GM19328 (cell line): ENCODE measurements around the gene SFMBT2.
A peak's percentile ranks its signal among the peaks of the same experiment; 100 is the strongest.

Experiments
- ATAC-seq: cut with Tn5 transposase; IDR thresholded peaks from one replicate; pipeline ENCODE4 v1.9.1; 2021; ENCODE audit warnings: mild to moderate bottlenecking, moderate library complexity; ENCODE audit not compliant: unreplicated experiment

Gene SFMBT2

DNA sequence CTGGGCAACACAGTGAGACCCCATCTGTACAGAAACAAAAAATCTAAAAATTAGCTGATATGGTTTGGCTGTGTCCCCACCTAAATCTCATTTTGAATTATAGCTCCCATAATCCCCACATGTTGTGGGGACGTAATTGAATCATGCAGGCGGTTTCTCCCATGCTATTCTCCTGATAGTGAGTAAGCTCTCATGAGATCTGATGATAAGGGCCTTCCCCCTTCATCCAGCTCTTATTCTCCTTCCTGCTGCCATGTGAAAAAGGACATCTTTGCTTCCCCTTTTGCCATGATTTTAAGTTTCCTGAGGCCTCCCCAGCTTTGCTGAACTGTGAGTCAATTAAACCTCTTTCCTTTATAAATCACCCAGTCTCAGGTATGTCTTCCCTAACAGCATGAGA is 136.5 kb downstream of the SFMBT2 start:
- ATAC-seq, result no peak

- no peak for ATAC-seq
Observed at GRCh38 chr10:7272008-7272407, 138.8 kb downstream of the SFMBT2 start.

GRCh38 chr10:7269988-7270387 is 140.8 kb downstream of the SFMBT2 start:
- no peak for ATAC-seq

GRCh38 chr10:7267142-7267541 is 143.7 kb downstream of the SFMBT2 start:
- no peak for ATAC-seq

DNA sequence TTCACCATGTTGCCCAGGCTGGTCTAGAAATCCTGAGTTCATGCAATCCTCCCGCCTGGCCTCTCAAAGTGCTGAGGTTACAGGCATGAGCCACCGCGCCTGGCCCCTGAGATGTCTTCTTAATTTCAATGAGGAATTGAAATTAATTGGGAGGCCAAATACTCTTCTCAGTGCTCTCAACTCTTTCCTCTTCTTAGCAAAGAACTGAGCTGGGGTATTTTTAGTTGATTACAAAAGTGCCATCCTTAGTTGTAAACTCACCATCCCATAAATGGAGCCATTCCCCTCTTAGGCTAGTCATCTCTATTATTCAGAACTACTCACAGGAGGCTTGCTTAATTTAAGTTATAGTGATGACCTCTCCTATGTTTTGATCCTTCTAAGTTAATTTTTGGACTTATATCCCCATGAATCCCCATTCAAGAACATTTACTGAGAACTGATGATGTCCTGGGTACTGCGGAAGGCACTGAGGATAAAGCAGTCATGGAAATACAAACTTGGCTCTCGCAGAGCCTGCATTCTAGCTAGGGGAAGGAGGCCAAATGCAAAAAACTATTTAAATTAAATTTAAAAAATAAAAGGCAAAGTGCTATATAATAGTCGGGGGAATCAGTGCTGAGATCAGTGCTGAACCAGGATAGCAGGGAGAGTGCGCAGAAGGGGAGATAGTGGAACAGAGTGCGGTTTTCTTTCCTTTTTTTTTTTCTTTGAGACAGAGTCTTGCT is 145.3 kb downstream of the SFMBT2 start:
- no peak for ATAC-seq

DNA sequence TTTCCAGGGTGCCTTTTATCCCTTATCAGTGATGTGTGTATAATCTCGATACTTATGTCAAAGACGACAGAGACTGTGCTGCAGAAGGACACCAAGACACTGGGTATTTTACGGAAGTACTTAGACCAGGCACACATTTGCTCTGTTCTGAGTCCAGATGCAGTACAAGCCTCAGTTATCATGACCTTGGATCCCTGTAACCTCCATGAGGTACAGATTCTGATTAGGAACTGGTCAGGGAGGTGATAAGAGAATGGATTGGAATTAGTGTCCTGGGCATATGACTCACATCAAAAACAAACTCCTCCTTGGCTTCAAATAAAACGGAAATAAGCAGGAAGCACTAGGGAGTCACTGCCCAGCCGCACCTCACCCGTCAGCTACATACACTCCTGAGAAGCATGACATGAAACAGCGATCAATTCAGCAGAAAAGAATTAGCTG is 146.5 kb downstream of the SFMBT2 start:
- no peak for ATAC-seq

DNA sequence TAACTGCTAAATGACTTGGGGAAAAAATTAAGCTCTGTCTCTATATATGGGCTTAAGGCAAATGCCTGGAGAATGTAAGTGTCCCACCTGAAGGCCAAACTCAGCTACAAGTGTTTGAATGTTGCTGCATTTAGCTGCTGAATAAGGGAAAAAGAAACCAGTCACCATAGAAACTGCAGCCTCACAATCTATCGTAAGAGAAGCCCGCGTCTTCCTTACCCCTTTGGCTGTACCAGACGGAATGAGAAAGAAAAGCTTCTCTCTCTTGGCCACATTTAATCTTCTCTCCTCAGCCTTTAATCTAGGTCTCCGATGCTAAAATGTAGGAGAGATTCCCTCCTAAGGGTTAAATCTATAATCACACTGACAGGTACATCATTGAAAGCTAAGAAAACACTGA is 147.2 kb downstream of the SFMBT2 start:
- ATAC-seq, result no peak

- no peak for ATAC-seq
Observed at GRCh38 chr10:7261351-7261750, 149.5 kb downstream of the SFMBT2 start.

GRCh38 chr10:7260912-7261311 is 149.9 kb downstream of the SFMBT2 start:
- no peak for ATAC-seq

DNA sequence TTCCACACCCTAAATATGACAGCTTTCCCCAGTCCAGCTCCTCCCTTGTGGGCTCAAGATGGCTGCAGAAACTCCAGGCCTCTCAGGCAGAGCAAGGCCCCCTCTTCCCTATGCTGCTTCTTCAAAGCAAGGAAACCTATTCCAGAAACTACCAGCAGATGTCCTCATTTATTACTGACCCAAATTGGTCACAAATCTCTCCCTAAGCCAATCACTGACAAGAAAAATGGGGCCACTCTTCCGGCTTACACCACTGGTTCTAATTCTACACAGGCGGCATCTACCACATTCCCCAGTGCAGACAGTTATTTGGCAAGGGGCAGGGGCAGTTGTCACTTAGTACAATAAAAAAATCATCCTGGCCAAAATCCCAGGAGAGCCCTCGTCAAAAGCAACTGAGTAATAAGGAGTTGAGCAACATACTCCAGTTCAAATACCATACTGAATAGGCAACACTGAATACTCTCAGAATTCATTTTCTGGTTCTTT is 150.4 kb downstream of the SFMBT2 start:
- ATAC-seq, result no peak

DNA sequence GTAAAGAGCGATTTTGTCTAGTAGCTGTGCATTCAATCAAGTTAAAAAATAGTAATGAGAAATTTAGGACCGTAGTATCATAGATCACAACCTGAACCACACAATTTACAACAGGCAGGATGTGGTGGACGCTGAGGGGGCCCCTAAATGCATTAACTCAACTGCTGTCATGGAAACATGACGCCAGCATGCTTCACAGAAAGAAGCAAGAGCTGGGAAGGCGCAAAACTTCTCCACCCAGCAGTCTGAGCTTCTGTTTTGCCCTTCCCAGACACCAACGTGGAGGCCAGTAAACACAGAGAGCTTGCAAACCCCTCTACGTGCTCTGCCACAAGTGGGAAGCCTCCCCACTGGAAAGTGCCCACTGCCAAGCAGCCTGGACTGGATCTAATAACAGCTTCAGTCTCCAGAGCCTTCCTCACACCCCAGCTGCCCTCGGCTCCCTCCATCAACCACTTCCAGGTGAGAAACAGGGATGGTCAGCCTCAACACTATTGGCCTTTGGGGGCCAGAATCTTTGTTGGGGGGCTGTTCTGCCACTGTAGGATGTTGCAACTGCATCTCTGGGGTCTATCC is 151.8 kb downstream of the SFMBT2 start:
- peak; percentile 46 for ATAC-seq

DNA sequence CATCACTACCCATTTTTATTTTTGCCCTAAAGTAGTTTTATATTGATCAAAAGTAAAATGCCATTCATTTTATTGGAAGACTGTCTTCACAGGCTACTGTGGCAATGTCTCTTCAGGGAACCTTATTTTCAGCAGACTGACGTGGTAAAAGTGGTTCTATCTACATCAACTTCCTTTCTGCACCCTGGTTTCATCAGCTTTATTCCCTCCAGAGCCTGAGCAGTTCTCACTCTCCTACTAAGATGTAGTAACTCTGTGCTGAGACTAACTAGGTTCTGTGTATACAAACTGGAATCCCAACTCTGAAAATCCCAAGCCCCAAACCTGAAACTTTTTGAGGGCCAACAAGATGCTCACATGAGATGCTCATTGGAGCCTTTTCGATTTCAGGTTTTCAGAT is 155.3 kb downstream of the SFMBT2 start:
- ATAC-seq, result no peak

- no peak for ATAC-seq
Observed at GRCh38 chr10:7251696-7252465, 159.0 kb downstream of the SFMBT2 start.

- no peak for ATAC-seq
Observed at GRCh38 chr10:7250236-7250635, 160.6 kb downstream of the SFMBT2 start.

DNA sequence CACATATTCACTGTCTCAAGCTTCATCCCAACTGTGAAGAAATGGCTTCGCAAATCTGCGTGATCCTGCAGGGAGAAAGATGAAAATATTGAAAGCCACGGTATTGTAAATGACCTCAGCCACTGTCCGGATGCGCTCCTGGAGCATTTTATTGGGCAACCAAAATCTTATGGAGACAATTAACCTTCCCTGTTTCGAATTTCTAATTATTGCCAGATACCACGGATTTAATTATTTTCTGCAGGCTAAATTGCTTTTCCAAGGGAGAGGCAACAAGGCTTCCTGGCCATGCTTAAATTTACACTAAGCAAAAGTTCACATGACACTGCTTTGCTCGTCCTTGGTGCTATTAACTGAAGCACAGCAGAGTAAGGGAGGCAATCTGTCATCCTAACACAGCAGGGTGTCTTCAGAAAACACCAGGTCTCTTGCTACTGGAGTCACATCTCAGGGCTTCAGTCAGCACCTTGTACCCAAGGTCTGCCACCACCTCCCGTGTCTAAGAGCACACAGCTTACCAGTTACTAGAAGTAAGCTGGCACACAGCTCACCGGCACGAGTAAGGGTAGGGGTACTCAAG is 162.2 kb downstream of the SFMBT2 start:
- no peak for ATAC-seq

DNA sequence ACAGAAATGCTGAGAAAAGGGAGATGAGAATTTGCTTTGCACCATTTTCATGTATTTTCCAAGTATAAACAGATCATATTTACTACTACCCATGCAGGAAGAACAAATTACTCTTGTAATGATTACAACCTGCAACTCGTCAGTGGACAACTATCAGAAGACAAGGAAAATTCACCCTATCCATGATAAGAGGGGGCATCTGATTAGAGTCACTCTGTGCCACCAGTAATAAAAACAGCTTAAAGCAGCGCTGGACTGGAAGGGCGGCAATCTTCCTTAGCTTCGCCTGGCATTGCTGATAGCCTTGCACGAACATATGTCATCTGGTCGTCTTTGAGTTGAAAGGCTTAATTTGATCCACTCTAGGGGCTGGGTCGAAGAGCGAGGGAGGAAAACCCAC is 162.7 kb downstream of the SFMBT2 start:
- ATAC-seq, result no peak

- no peak for ATAC-seq
Observed at GRCh38 chr10:7245505-7245904, 165.3 kb downstream of the SFMBT2 start.

GRCh38 chr10:7243873-7244272 is 167.0 kb downstream of the SFMBT2 start:
- no peak for ATAC-seq

- ATAC-seq, result no peak
Observed at GRCh38 chr10:7243139-7243538, 167.7 kb downstream of the SFMBT2 start.

GRCh38 chr10:7239312-7239985 is 171.4 kb downstream of the SFMBT2 start:
- no peak for ATAC-seq

GRCh38 chr10:7235376-7235775 is 175.5 kb downstream of the SFMBT2 start:
- ATAC-seq, result no peak
